H9 (cell line): ENCODE results near the gene RGS6. TPM values are rescaled to one million over a fixed set of nuclear protein-coding genes. Genes with fewer than 3 reads are reported as not detected.

Experiments
- DNase-seq: peaks from one replicate; pipeline ENCODE4 v3.0.0-alpha.2; 2017
- H2AFZ ChIP-seq: one replicate; pipeline ENCODE4 v1.6.1; 2013; ENCODE audit warnings: mild to moderate bottlenecking, low read length, control low read depth, moderate library complexity
- H2AK5ac ChIP-seq: 2 replicates; pipeline ENCODE4 v1.6.1; 2013; ENCODE audit warnings: low read length, control low read depth, mixed read lengths; ENCODE audit not compliant: insufficient read length
- H2BK120ac ChIP-seq: one replicate; pipeline ENCODE4 v1.6.1; 2013; ENCODE audit warnings: low read depth, mild to moderate bottlenecking, low read length, control low read depth, inconsistent platforms; ENCODE audit not compliant: poor library complexity, severe bottlenecking
- H2BK12ac ChIP-seq: 2 replicates; pipeline ENCODE4 v1.6.1; 2013; ENCODE audit warnings: low read length, control low read depth, mixed read lengths, low read depth; ENCODE audit not compliant: insufficient read length
- H2BK15ac ChIP-seq: 2 replicates; pipeline ENCODE4 v1.6.1; 2013; ENCODE audit warnings: low read depth, low read length, control low read depth
- H2BK20ac ChIP-seq: one replicate; pipeline ENCODE4 v1.6.1; 2013; ENCODE audit warnings: low read depth, mild to moderate bottlenecking, low read length, control low read depth, inconsistent platforms; ENCODE audit not compliant: poor library complexity, severe bottlenecking
- H2BK5ac ChIP-seq: 2 replicates; pipeline ENCODE4 v1.6.1; 2013; ENCODE audit warnings: low read length, control low read depth, mixed read lengths; ENCODE audit not compliant: insufficient read length
- H3K14ac ChIP-seq: 2 replicates; pipeline ENCODE4 v1.6.1; 2013; ENCODE audit warnings: low read length, control low read depth; ENCODE audit not compliant: insufficient read depth
- H3K18ac ChIP-seq: 2 replicates; pipeline ENCODE4 v1.6.1; 2013; ENCODE audit warnings: low read depth, mild to moderate bottlenecking, mixed read lengths, low read length, control low read depth; ENCODE audit not compliant: insufficient read length
- H3K23ac ChIP-seq: 2 replicates; pipeline ENCODE4 v1.6.1; 2013; ENCODE audit warnings: low read length, control low read depth, mixed read lengths, low read depth; ENCODE audit not compliant: insufficient read length
- H3K23me2 ChIP-seq: 2 replicates; pipeline ENCODE4 v1.6.1; 2013; ENCODE audit warnings: low read depth, mild to moderate bottlenecking, mixed read lengths, low read length, control low read depth; ENCODE audit not compliant: insufficient read length, poor library complexity, severe bottlenecking
- H3K27ac ChIP-seq: 2 replicates; pipeline ENCODE4 v1.5.1; 2013; ENCODE audit warnings: low read length, control low read depth, mixed read lengths, low read depth; ENCODE audit not compliant: insufficient read length
- H3K27me3 ChIP-seq: 2 replicates; pipeline ENCODE4 v1.6.1; 2013; ENCODE audit warnings: low read length, control low read depth, inconsistent platforms; ENCODE audit not compliant: insufficient read depth
- H3K4ac ChIP-seq: 2 replicates; pipeline ENCODE4 v1.6.1; 2013; ENCODE audit warnings: low read depth, mild to moderate bottlenecking, control low read depth, inconsistent platforms, low read length, moderate library complexity
- H3K4me1 ChIP-seq: 2 replicates; pipeline ENCODE4 v1.6.1; 2013; ENCODE audit warnings: low read length, control low read depth, inconsistent platforms; ENCODE audit not compliant: insufficient read depth
- H3K4me2 ChIP-seq: 2 replicates; pipeline ENCODE4 v1.6.1; 2013; ENCODE audit warnings: low read length, control low read depth, mixed read lengths; ENCODE audit not compliant: insufficient read length, insufficient read depth
- H3K56ac ChIP-seq: 2 replicates; pipeline ENCODE4 v1.6.1; 2013; ENCODE audit warnings: low read depth, mild to moderate bottlenecking, mixed read lengths, low read length, control low read depth; ENCODE audit not compliant: insufficient read length
- H3K79me1 ChIP-seq: 2 replicates; pipeline ENCODE4 v1.6.1; 2013; ENCODE audit warnings: low read depth, mild to moderate bottlenecking, moderate library complexity, low read length, control low read depth, inconsistent platforms; ENCODE audit not compliant: insufficient read depth, poor library complexity, severe bottlenecking
- H3K79me2 ChIP-seq: 2 replicates; pipeline ENCODE4 v1.6.1; 2013; ENCODE audit warnings: low read length, control low read depth, inconsistent platforms; ENCODE audit not compliant: insufficient read depth
- H3K9ac ChIP-seq: 2 replicates; pipeline ENCODE4 v1.6.1; 2013; ENCODE audit warnings: low read length, control low read depth, mixed read lengths; ENCODE audit not compliant: insufficient read length; ENCODE audit errors: extremely low read depth
- H3K9me3 ChIP-seq: one replicate; pipeline ENCODE4 v1.6.1; 2013; ENCODE audit warnings: low read depth, low read length, inconsistent platforms; ENCODE audit not compliant: control insufficient read depth
- H3T11ph ChIP-seq: one replicate; pipeline ENCODE4 v1.6.1; 2013; ENCODE audit warnings: mild to moderate bottlenecking, low read length, control low read depth, inconsistent platforms
- H4K20me1 ChIP-seq: one replicate; pipeline ENCODE4 v1.6.1; 2013; ENCODE audit not compliant: control insufficient read depth, insufficient read length, insufficient read depth
- H4K5ac ChIP-seq: 2 replicates; pipeline ENCODE4 v1.6.1; 2013; ENCODE audit warnings: low read depth, mild to moderate bottlenecking, mixed read lengths, low read length, control low read depth; ENCODE audit not compliant: insufficient read length
- H4K8ac ChIP-seq: replicated peaks from 2 replicates; pipeline ENCODE4 v1.6.1; 2013; ENCODE audit warnings: low read length, control low read depth, mixed read lengths, low read depth; ENCODE audit not compliant: insufficient read length
- H4K91ac ChIP-seq: 2 replicates; pipeline ENCODE4 v1.6.1; 2013; ENCODE audit warnings: low read depth, mild to moderate bottlenecking, moderate library complexity, mixed read lengths, low read length, control low read depth; ENCODE audit not compliant: insufficient read length
- H3K27ac Mint-ChIP-seq, 3 experiments: 2 replicates in 2 of 3; 3 replicates in 1 of 3; pipeline ENCODE4 v1.8.0; 2020 to 2021; ENCODE audit warnings: mixed read lengths in 3 of 3, mild to moderate bottlenecking in 1 of 3, moderate library complexity in 1 of 3
- H3K27me3 Mint-ChIP-seq: 2 replicates; pipeline ENCODE4 v1.8.0; 2021; ENCODE audit warnings: low read depth, mild to moderate bottlenecking, moderate library complexity, mixed read lengths
- H3K36me3 Mint-ChIP-seq, 3 experiments: 2 replicates in 2 of 3; 3 replicates in 1 of 3; pipeline ENCODE4 v1.8.0; 2020 to 2021; ENCODE audit warnings: low read depth in 3 of 3, mixed read lengths in 3 of 3; ENCODE audit not compliant: insufficient read depth in 1 of 3
- H3K4me1 Mint-ChIP-seq, 2 experiments: 2 replicates each; pipeline ENCODE4 v1.8.0; 2020; ENCODE audit warnings: mixed read lengths in 2 of 2
- H3K4me3 Mint-ChIP-seq, 2 experiments: 2 replicates in 1 of 2; 3 replicates in 1 of 2; pipeline ENCODE4 v1.8.0; 2020 to 2021; ENCODE audit warnings: mild to moderate bottlenecking in 2 of 2, mixed read lengths in 2 of 2, moderate library complexity in 1 of 2
- H3K9me3 Mint-ChIP-seq, 2 experiments: 2 replicates in 1 of 2; 3 replicates in 1 of 2; pipeline ENCODE4 v1.8.0; 2020; ENCODE audit warnings: mild to moderate bottlenecking in 2 of 2, mixed read lengths in 2 of 2, moderate library complexity in 1 of 2
- WGBS: extraction: QIAGEN DNeasy Blood & Tissue Kit; methylation state at CpG from one replicate; pipeline ENCODE4 v1.1.7; 2013; ENCODE audit warnings: missing lambda C conversion rate, low lambda C conversion rate, mixed read lengths; ENCODE audit not compliant: insufficient read length; ENCODE audit errors: extremely low coverage; 5-methylcytosine and 5-hydroxymethylcytosine counted together
- total RNA-seq: library from RNA; stranded (reverse); gene quantifications from 2 replicates; pipeline ENCODE4 v1.2.1, GENCODE V29; 2021
- TF ChIP-seq, protein P1 (sequence below): fragments of 200-600 bp; sonication (generic); conservative IDR thresholded peaks from 3 replicates; pipeline ENCODE4 v1.8.0; 2021; ENCODE audit warnings: antibody characterized with exemption, mild to moderate bottlenecking

The RGS6 gene
- total RNA-seq, 1 experiment from 2014 or later = 3.0 TPM

GRCh38 chr14:72253503-72253902 lies 321.3 kb downstream of the RGS6 start:
- no peak overlapping the region for H2AFZ ChIP-seq
- H3K4me3 Mint-ChIP-seq = no peak overlapping the region
- H3K4me2 ChIP-seq = no peak overlapping the region
- H4K8ac ChIP-seq = no peak overlapping the region
- peaks cover 6 to 34% (median 8%) of the 10 kb centered on the region in 3 experiments for H3K36me3 Mint-ChIP-seq
- no peak overlapping the region for H3K56ac ChIP-seq
- H4K5ac ChIP-seq = no peak overlapping the region
- no peak overlapping the region for H3K27ac ChIP-seq
- peaks cover 48 to 49% of the 10 kb centered on the region in 2 experiments for H3K4me1 Mint-ChIP-seq
- no peak overlapping the region for H2BK5ac ChIP-seq
- no peaks in the 10 kb centered on the region for H3K27me3 Mint-ChIP-seq
- H2BK12ac ChIP-seq = no peak overlapping the region
- no peak overlapping the region for H3K9ac ChIP-seq
- no peak overlapping the region for H4K91ac ChIP-seq
- H3K9me3 Mint-ChIP-seq = peaks cover 9 to 23% of the 10 kb centered on the region in 2 experiments; a peak in 4 of 5 replicates
- H3K27me3 ChIP-seq = no peaks in the 10 kb centered on the region
- no peak overlapping the region for H3K14ac ChIP-seq
- H3K23ac ChIP-seq = no peak overlapping the region
- H3K9me3 ChIP-seq = no peaks in the 10 kb centered on the region
- H3K27ac Mint-ChIP-seq = no peak overlapping the region; a peak in 1 of 7 replicates
- peaks cover 4% of the 10 kb centered on the region; the same call in 1 of the 2 replicates for H3K4me1 ChIP-seq
- H3K18ac ChIP-seq = no peak overlapping the region
- no peak overlapping the region for H3T11ph ChIP-seq
- no CpG with 5 or more reads among the region's 2 CpGs for WGBS
- H3K4ac ChIP-seq = no peak overlapping the region
- H3K79me1 ChIP-seq = no peaks in the 10 kb centered on the region
- no peak overlapping the region for H2BK15ac ChIP-seq
- TF ChIP-seq, protein P1, sequence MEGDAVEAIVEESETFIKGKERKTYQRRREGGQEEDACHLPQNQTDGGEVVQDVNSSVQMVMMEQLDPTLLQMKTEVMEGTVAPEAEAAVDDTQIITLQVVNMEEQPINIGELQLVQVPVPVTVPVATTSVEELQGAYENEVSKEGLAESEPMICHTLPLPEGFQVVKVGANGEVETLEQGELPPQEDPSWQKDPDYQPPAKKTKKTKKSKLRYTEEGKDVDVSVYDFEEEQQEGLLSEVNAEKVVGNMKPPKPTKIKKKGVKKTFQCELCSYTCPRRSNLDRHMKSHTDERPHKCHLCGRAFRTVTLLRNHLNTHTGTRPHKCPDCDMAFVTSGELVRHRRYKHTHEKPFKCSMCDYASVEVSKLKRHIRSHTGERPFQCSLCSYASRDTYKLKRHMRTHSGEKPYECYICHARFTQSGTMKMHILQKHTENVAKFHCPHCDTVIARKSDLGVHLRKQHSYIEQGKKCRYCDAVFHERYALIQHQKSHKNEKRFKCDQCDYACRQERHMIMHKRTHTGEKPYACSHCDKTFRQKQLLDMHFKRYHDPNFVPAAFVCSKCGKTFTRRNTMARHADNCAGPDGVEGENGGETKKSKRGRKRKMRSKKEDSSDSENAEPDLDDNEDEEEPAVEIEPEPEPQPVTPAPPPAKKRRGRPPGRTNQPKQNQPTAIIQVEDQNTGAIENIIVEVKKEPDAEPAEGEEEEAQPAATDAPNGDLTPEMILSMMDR = no peak
- no peaks in the 10 kb centered on the region for H4K20me1 ChIP-seq
- H2BK120ac ChIP-seq = no peak overlapping the region
- DNase-seq = no peak
- H2BK20ac ChIP-seq = no peak overlapping the region
- H3K23me2 ChIP-seq = no peaks in the 10 kb centered on the region
- no peak overlapping the region for H2AK5ac ChIP-seq
- H3K79me2 ChIP-seq = no peaks in the 10 kb centered on the region
